LHCN-M2 (cell line): ENCODE measurements around the gene ST3GAL4. TPM values are rescaled to one million over a fixed set of nuclear protein-coding genes. Genes with fewer than 3 reads are reported as not detected.
A peak's percentile ranks its signal among the peaks of the same experiment; 100 is the strongest.

ENCODE experiments used
- DNase-seq: peaks from one replicate; pipeline ENCODE4 v3.0.0-alpha.2; 2012; ENCODE audit warnings: low read depth
- total RNA-seq: library from RNA; depleted of rRNA; stranded (reverse); fragments of >200 nt; gene quantifications from 2 replicates; pipeline ENCODE4 v1.2.3, GENCODE V29; 2014

Gene ST3GAL4
- total RNA-seq, 1 experiment from 2014 or later, result 36.3 TPM

DNA sequence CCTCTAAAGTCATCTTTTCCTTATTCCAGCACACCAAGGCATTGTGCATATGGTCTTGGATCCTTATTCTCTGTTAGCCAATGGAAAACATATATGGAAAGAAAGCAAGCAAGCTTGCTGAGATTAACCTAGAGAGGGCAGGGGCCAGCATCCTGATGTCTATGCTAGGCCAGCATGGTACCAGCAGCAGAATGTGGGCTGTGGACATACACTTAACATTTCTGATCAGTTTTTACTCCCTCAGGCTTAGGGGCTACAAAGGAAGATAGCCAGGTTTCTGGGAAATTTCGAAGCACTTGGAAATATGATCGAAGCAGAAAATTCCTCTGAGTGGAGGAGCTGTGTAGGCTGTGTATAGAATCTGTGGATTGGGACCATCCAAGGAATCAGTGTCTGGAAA, 67.0 kb downstream of the ST3GAL4 start:
- DNase-seq, result no peak

DNA sequence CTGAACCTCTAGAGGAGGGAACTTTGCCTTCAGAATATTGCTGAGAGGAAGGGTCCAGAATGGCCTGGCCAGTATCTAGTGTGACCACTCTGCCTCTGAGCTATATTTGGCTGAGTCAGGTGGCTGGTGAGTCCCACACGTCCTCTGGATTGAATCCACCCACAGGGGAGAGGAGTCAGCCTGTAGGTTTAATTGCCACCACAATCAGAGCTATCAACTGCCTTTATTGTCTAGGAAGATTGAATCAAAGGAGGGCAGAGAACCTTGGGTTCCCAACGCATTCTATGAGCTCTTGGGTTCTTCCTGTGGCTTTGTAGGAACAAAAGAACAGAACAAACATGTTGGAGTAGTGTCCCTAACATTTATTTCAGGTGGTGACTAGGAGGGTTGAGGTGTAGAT, 67.7 kb downstream of the ST3GAL4 start:
- no peak for DNase-seq

DNA sequence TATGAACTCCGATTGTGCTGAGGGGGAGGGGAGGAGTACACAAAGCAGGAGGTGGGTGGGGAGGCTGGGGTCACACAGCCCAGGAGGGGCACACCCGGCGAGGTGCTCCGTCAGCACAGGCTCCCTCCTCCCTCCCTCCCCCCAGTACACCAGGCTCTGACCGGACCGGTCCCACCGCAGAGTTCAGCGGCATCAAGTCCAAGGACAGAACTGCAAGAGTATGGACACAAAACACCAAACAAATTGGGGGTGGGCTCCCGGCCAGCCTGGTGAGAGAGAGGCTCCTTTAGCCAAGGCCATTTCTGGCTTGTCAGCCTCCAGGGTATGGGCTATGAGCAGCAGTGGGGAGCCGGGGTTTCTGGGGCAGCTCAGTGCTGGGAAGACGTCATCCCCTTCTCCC, 68.3 kb downstream of the ST3GAL4 start:
- DNase-seq, result no peak

DNA sequence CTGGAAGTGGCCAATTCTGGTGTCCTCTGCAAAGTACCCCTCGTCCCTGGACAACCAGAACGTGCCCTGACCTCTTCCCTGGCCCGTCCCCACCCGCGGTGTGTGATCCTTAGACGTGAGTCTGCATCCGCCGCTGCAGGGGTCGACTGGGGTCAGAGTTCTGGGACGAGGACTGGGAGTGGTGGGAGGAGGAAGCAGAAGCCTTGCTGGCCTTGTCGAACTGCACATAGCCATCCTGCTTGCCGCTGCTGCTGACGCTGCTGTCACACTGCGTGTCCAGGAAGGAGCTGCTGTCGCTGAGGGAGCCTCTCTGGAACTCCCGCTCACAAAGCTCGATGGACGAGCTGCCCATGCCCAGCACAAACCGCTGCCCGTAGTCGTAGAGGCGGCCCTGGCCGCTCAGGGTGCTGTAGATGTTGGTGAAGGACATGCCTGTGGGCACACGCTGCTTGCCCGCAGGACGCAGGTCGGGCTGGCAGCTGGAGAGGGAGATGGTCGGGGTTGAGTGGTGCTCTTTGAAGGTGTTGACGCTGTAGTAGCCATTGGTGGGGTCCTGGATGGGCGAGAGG, 69.1 kb downstream of the ST3GAL4 start:
- no peak for DNase-seq

DNA sequence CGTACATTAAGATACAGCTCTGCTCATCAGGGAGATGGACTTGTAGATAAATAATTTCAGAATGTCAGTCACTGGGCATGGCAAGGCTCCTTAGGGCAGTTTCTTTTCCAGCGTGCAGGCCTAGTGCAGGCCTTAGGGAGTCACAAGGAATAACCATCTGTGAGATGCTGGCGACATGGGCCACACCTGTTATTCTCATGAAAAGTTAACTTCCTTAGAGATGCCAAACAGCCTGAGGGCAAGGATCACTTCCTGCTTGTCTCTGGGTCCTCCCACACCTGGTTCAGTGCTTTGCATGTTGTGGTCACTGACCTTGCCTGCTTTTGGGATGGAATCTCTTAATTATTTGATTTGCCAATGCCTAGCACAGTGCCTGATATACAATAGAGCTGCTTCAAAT, 70.6 kb downstream of the ST3GAL4 start:
- DNase-seq, result no peak

DNA sequence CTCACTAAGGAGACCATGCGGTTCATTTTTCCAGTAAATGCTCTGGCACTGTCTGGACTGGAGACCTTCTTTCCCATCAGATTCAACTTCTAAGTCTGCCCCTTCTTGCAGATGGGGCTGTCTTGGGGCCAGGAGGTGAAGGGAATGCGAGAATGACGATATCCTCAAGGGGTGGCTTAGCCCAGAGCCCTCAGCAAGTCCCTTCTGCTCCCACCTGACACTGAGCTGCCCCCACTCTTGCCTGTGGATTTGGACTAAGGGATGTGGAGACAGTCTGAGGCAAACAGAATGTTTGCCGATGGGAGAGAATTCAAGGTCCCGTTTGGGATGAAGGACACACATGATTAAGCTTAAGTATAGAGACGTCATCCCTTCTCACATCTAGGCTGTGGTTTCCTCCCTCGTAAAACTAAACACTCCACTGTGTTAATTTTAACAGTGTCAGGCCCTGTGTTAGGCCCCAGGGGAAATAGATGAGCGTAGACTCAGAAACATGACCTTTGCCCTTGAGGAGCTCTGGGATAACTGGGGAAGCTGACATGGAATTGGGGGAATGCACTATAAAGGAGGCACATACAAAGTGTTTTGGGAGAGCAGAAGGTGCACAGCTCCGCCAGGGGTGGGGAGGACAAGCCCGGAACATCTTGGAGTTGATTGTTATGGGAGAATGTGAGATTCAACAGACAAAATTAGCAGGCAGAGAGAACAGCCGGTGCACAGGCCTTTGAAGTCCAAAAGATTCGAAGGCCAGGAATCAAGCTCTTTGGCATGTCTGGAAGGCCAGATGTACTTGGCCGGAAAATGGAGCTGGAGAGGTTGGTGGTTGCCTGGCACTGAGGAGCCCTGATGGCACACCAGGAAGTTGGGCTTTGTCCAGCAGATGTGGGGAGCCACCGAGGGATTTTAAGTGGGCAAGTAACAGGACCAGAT, 71.6 kb downstream of the ST3GAL4 start:
- DNase-seq, result no peak

DNA sequence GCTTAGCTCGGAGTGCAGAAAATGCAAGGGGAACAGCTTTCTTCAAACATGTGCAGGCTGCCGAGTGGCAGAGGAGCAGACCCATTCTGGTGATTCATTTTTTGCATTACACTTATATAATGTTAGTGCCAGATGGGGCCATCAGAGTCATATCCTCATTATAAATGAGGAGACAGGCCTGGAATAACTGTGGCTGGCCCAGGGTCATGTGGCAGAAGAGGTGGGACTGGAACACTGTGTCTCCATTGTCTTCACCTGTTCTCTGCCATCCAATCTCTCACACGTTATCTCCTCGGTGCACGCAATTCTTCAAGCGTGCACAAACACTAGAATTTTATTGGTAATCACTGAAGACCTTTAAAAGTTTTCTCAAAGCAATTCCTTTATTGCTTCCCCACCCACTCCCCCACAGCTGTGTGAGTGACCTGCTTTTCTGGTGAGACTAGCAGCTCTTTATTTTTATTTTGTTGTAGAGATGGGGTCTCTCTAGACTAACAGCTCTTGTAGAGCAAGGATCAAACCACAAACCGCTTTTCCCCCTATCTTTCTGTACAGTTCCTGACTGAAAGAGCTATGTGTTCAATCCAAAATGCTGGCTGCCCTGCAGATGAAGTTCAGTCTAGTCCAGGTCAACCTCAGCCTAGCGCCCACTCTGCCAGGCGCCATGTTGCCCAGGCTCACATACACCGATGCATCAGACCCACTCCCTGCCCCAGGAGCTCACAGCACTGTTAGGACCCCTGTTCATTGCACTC, 75.3 kb downstream of the ST3GAL4 start:
- DNase-seq, result peak; percentile 74

DNA sequence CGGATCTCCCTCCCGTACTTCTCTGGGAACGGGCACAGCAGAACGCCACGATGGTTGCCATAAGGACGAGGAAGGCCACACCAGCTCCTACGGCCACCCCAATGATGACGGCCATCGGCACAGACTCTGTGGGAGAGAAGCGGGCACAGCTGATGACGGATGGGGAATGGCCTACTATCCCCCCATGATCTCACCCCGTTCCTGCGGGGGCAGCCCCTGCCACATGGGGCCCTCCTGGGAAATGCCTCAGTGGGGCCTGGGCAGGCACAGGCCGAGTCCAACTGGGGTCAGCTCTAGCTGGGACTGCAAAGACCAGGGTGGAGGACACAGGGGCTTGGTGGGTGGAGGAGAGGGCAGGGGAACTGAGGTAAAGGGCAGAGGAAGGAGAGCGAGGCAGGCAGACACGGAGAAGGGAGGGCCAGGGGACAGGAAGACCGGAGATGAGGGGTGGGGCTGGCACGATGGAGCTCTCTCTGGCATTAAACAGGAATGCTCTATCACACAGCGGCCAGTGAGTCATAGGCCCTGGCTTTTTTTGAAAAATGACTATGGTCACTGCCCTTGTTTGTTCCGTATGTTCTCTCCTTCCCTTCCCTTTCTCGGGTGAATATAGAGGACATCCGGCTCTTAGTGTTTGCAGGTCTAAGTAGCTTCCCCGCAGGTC, 76.0 kb downstream of the ST3GAL4 start:
- DNase-seq, result peak; percentile 85

DNA sequence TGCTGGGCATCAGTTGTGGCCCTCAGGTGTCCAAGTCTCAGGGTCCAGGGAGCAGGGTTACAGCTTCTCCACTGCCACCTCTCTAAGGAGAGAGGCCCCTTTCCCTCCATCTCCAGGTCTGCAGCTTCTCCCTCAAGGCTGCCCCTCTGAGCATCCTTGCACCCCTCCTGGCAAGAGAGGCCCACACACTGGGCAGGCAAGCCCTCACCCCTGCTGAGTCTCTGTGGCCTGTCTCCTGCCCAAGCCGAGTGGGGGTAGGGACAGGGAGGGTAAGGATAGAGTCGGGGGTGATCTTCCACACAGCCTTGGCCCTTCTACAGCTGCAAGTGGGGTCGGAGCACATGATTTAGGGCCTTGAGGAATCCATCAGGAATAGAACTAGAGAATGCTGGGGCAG, 76.6 kb downstream of the ST3GAL4 start:
- no peak for DNase-seq

DNA sequence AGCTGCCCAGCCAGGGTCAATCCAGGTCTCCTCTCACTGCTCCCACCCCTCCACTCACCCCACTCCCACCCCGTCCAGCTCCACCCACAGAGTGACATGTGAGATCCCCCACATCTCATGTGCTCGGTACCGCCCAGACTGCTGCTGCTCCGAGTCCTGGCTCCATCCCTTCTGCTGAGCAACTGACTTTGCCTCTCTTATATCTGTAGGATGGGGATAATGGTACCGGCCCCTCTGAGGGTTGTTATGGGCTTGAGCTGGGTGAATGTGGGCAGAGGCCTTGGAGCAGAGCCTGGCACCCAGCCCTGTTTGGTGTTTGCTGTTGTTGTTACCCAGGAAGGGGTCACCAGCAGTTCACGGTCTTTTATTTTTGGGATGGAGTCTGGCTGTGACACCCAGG, 77.0 kb downstream of the ST3GAL4 start:
- DNase-seq, result no peak

DNA sequence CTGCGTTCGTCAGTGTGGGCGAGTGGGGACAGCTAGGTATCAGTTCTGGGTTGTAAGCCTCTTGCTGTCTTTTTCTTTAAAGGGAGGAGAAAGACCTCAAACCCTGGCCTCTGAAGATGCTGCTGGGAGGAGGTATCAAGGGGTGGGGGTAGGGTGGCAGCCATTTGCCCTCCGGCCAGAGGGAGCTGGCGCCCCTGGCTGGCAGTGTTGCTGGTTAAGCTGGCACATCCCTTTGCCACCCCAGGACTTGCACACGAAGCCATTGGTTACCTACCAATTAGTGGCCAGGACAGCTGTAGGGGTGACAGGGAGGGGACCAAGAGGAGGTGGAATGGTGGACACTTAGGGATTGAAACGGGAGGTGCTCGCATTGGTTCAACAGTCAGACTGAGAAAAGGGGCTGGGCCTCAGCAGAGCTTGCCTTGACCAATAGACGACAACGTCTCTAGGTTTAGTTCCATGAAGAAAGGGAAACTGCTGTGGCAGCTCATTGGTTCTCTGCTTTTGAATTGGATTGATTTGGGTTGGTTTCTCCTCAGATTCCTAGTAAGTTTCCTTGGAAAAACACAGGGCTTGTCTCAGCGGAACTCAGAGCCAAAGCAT, 77.9 kb downstream of the ST3GAL4 start:
- no peak for DNase-seq

DNA sequence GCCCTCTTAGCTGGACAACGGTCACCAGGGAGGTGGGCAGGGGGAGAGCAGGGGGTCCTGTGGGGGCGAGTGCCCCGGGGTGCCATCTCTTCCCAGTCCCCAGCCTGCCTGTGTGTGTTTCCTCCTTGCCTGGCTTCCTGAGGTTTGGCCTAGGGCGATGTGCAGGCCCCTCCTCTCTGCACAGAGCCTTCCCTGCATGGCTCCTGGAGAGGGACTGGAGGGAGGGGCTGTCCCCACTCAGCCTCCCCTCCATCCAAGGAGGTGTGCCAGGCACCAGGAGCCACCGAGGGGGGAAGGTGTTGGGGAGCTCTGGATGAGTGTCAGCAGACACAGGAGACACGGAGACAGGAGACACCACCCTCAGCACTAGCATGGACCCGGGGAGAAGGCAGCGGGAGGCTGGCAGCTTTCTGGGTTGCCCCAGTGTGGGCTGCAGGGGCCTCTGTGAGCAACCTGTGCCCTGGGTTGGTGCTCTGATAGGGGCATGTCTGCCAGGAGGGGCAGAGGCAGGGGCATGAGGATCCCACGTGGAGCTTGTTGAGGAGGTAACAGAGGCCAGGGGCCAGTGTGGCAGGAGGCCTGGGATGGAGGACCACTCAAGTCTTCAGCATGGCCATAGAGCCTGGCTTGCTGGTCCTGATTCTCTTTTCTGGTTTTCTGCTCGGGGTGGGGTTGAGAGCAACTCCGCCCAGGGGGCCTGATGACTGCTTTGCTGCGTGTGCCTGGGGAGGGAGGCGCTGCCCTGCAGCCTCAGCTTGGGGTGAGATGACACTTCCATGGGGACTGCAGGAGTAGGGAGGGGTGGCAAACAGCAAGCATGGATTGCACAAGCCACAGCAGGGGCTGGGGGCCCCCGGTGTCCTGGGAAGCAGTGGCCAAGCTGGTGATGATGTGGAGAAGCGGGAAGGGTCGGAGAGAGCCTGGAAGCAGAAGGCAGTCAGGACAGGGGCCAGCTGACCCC, 78.8 kb downstream of the ST3GAL4 start:
- DNase-seq, result no peak

DNA sequence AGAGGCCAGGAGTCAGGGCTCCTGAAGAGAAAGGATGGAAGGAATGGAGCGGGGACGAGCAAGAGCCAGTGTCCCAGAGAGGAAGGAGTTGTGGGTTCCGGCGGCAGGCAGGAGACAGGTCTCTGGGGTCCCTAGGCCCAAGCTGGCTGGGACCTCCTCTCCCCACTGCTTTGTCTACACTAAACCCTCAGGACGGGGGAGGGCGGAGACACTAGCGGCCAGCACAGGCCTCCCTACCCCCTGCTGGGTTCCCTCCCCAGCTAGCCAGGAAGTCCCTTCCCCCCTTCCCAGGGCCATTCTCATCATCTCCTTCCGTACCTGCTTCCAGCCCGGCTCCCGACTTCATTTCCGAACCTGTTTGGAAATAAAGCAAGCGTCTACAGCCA, 79.5 kb downstream of the ST3GAL4 start:
- DNase-seq, result no peak

DNA sequence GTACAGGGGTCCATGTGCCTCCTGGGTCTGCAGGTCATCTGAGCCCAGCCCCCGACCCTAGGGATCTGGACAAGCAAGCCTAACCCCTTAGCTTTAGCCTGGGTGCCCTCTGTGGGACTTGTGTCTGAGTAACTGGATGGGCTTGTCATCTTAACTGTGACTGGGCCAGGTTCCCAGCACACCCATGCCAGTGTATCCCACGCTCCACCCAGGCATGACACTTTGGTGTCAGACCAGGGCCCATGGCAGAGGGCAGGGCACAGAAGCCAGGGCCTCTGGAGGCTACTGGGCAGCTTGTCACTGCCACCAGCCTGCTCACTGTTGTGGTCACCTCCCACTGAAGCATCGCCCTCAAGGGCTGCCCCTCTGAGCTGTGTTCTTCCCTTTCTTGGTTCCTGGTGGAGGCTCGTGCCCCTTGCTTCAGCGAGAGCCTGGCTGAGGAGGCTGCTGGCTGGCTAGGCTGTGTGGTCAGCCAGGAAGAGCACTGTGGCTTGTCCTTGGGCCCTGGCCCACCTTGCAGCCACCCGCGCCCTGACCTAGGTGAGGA, 80.8 kb downstream of the ST3GAL4 start:
- DNase-seq, result no peak

DNA sequence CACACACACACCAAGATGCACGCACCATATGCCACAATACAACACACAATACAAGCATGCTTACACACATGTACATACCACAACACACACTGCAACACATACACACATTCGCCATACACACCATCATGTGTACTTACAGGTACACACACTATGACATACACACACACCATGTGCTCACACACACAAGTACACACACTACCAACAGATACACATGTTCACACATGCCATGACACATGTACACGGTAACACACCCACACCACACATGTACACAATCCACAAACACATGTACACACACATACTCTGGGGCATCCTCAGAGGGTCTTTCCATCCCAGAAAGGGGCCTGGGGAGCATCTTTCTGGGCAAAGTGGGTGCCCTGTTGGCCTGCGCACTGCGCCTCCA, 82.2 kb downstream of the ST3GAL4 start:
- no peak for DNase-seq

DNA sequence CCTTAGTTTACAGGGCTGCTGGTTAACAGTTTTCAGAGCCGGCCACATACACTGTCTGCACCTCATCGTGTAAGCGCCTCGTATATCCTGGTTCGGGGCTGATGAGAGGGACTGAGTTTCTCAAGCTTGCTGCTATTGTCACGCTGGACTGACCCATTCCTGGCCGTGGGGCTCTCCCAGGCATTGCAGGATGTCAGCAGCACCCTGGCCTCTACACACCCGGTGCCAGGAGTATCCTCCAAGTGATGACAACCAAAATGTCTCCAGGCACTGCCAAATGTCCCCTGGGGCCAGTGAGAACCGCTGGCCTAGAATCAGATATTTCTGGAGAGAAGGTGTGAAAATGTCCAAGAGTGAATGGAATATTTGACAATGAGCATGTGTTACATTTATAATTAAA, 82.8 kb downstream of the ST3GAL4 start:
- DNase-seq, result no peak

DNA sequence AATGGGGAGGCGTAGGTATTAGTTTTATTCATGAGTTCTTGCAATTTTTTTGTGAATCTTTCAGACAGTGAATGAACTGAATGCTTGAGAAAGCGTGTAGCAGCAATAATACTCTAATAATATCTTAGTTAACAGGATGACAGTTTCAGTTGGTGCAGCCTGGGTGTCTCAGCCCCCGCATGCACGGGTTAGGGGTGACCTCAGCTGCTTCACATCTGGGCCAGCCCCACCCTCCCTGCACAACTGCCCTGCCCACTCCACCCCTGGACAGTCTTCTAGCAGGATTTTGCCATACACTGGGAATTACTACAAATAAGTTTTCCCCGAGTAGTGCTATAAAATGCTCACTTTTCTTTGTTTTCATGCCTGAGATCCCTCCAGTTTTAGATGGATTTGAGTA, 83.2 kb downstream of the ST3GAL4 start:
- DNase-seq, result no peak

DNA sequence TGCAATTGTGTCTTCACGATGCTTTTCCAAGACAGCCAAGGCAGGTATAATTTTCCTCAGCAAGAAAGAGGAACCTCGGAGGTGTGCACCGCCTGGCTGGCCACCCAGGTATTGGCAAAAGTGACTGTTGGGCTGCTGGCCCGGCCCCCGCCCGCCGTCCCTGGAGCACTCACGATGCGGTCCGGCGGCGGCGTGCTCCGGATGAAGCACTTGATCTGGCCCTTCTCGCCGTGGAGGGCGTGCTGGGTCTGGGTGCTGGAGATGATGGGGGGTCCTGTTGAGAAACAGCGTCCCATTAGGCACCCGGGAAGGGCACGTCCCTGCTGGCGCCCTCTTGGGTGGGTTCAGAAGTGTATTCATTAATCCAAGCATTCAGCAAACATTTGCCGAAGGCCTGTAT, 84.8 kb downstream of the ST3GAL4 start:
- no peak for DNase-seq

DNA sequence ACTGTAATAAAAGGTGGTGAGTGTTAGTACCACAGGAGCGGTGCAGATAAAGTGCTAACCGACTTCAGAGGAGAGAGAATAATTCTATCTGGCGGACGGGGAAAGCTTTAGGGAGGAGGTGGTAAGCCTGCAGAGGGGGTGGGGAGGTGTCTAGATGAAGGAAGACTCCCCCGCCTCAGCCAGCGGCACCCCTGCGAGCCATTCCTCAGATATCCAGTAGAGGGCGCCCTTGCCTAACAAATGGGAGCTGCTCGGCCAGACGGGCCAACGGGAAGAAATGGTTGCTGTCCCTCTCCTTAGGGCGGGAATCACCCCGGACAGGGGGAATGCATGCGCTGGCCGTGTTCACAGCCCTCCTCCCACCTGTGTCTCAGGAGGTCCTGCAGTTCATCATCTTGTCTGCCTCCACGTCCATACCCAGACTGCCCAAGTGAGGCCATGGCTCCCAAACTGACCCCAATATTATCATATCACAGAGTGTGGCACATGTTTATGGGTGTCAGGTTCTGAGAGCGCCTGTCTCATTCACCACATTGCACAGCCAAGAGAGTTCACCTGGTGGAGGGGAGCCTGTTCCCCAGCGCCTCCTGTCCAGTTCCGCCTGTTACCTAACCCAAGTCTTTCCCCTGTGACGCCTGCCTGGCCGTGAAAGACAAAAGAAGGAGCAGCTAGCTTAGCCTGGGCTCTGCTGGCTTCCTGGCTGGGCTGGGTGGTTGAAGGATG, 85.5 kb downstream of the ST3GAL4 start:
- peak; percentile 53 for DNase-seq
